ENCODE results near the gene FBXL17. TPM values are rescaled to one million over a fixed set of nuclear protein-coding genes. Genes with fewer than 3 reads are reported as not detected.

FBXL17 gene
- total RNA-seq, 1 donor from 2014 or later, result 49.4 TPM

DNA sequence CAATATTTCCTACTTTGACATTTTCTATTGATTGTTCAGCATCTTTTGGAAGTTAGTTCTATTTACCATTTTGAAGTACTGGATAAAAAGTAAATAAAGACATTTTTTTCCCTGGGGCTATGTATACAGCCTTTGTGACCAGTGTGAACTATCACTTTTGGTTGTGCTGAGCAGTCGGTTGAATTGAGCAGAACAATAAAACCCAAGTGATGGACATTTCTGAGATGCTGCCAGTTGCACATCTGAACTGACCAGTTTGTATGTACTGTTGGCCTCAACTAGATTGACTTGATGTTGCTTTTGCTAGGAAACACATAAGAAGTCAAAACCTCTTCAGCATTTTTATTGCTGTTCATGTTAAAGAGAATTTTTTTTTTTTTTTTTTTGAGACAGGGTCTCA lies 451.0 kb downstream of the FBXL17 start:
- intact Hi-C loops (cut with micrococcal nuclease), result no loop called here
- Histone ChIP-seq H3K9me3 (replicated peaks) (no peaks in the 10 kb centered on the region), H3K27ac (replicated peaks) (no peak overlapping the region), H3K4me3 (no peak overlapping the region), H3K4me1 (no peaks in the 10 kb centered on the region), H3K27me3 (ENCODE audit: low read depth) (no peaks in the 10 kb centered on the region), H3K36me3 (no peaks in the 10 kb centered on the region)
- TF ChIP-seq, protein P1, sequence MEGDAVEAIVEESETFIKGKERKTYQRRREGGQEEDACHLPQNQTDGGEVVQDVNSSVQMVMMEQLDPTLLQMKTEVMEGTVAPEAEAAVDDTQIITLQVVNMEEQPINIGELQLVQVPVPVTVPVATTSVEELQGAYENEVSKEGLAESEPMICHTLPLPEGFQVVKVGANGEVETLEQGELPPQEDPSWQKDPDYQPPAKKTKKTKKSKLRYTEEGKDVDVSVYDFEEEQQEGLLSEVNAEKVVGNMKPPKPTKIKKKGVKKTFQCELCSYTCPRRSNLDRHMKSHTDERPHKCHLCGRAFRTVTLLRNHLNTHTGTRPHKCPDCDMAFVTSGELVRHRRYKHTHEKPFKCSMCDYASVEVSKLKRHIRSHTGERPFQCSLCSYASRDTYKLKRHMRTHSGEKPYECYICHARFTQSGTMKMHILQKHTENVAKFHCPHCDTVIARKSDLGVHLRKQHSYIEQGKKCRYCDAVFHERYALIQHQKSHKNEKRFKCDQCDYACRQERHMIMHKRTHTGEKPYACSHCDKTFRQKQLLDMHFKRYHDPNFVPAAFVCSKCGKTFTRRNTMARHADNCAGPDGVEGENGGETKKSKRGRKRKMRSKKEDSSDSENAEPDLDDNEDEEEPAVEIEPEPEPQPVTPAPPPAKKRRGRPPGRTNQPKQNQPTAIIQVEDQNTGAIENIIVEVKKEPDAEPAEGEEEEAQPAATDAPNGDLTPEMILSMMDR (IDR thresholded peaks at IDR 0.05; ENCODE audit: borderline replicate concordance), result no peak
- DNase-seq, result no peak

DNA sequence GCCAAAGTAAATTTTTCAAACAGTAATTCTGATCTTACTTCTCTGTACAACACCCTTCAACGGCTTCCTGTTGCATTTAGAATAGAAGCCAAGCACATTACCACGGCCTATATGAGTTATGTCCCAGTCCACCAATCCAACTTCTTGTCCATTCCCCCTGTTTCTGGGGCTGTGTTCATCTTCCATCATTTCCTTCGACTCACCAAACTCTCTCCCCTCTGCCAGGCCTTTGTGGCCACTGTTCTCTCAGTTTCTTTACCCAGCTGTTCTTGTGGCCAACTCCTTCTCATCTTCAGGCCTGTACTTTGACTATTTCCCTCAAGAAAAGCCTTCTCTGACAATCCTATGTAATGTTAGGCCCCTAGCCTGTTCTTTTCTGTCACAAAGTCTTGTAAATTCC lies 451.8 kb downstream of the FBXL17 start:
- DNase-seq, result no peak
- TF ChIP-seq, protein P1 (IDR thresholded peaks at IDR 0.05; ENCODE audit: borderline replicate concordance), result no peak
- Histone ChIP-seq H3K4me1 (no peaks in the 10 kb centered on the region), H3K4me3 (no peak overlapping the region), H3K27ac (replicated peaks) (no peak overlapping the region), H3K36me3 (no peaks in the 10 kb centered on the region), H3K9me3 (replicated peaks) (no peaks in the 10 kb centered on the region), H3K27me3 (ENCODE audit: low read depth) (no peaks in the 10 kb centered on the region)
- intact Hi-C loops (cut with micrococcal nuclease), result no loop called here

DNA sequence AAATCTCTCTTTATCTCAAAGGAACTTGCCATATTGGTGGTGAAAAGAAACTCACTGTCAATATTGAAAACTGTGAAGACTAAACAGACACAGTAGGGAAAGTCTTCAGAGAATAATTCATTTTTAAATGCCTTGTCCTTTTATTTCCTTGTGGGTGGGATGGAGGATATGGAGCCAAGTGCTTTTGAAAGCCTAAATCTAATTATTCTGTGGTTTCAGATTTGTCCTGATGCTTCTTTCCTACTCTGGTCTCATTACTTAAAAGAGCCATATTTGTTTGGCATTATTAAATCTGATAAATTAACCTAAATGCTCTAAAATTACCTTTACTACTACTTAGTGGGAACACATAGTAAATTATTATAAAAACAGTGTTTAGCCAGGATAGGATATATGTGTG lies 452.8 kb downstream of the FBXL17 start:
- TF ChIP-seq, protein P1 (IDR thresholded peaks at IDR 0.05; ENCODE audit: borderline replicate concordance), result no peak
- Histone ChIP-seq H3K4me1 (no peaks in the 10 kb centered on the region), H3K36me3 (no peaks in the 10 kb centered on the region), H3K27me3 (ENCODE audit: low read depth) (no peaks in the 10 kb centered on the region), H3K9me3 (replicated peaks) (no peaks in the 10 kb centered on the region), H3K4me3 (no peak overlapping the region), H3K27ac (replicated peaks) (no peak overlapping the region)
- intact Hi-C loops (cut with micrococcal nuclease), result no loop called here
- no peak for DNase-seq

DNA sequence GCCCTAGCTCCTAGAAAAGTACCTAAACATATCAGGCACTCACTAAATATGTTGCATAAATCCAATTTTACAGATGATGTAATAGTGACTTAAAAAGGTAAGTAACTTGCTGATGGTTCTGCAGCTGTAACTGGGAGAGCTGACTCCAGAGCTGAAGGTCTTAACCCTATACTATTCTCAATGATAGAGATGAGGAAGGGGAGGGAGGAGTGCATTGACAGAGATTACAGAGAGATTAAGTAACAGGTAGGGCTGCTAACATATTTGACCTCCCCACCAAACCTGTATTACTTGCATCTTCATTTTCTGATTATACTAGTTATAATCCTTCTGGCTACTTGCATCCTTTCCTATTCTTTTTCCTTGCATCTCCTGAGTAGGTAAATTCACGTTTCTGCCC lies 455.8 kb downstream of the FBXL17 start:
- H3K9me3 ChIP-seq (replicated peaks), result no peaks in the 10 kb centered on the region
- intact Hi-C loops (cut with micrococcal nuclease), result no loop called here
- TF ChIP-seq, protein P1 (IDR thresholded peaks at IDR 0.05; ENCODE audit: borderline replicate concordance), result no peak
- H3K36me3 ChIP-seq, result no peaks in the 10 kb centered on the region
- no peaks in the 10 kb centered on the region for H3K27me3 ChIP-seq (ENCODE audit: low read depth)
- no peak overlapping the region for H3K4me3 ChIP-seq
- H3K4me1 ChIP-seq, result no peaks in the 10 kb centered on the region
- no peak overlapping the region for H3K27ac ChIP-seq (replicated peaks)
- DNase-seq, result no peak

DNA sequence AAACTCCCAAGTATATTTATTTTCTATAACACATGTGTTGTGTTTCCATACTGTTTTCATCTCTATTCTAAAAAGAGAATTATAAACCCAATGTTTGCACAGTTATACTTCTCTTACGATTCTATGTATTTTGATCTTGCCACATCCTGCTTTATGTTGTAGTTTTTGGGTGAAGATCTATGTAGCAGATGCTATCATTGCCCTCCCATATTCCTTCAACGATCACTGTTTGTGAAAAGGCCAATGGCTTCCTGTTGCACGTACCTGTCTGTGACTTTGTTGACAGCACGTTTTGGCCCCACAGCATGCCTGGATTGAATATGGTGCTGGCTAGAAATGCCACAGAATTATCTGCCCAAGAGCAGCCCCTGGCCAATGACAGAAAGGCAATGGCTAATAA lies 456.7 kb downstream of the FBXL17 start:
- Histone ChIP-seq H3K4me3 (no peak overlapping the region), H3K27me3 (ENCODE audit: low read depth) (no peaks in the 10 kb centered on the region), H3K4me1 (no peaks in the 10 kb centered on the region), H3K9me3 (replicated peaks) (no peaks in the 10 kb centered on the region), H3K27ac (replicated peaks) (no peak overlapping the region), H3K36me3 (no peaks in the 10 kb centered on the region)
- DNase-seq, result no peak
- intact Hi-C loops (cut with micrococcal nuclease), result no loop called here
- TF ChIP-seq, protein P1 (IDR thresholded peaks at IDR 0.05; ENCODE audit: borderline replicate concordance), result no peak

DNA sequence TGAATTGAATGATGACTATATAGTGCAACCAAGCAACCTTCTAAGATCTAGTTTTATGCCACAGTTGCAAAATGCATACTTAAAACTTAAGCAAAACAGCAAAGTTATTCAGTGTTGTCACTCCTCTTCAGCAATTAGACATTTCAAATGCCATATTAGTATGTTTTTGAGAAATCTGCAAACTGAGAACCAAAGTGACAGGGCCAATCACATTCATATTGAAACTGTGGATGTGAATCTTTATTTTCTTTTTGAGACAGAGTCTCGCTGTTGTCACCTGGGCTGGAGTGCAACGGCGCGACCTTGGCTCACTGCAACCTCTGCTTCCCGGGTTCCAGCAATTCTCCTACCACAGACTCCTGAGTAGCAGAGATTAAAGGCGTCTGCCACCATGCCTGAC lies 461.9 kb downstream of the FBXL17 start:
- no peak for DNase-seq
- H3K27ac ChIP-seq (replicated peaks), result no peak overlapping the region
- H3K27me3 ChIP-seq (ENCODE audit: low read depth), result no peaks in the 10 kb centered on the region
- TF ChIP-seq, protein P1 (IDR thresholded peaks at IDR 0.05; ENCODE audit: borderline replicate concordance), result no peak
- intact Hi-C loops (cut with micrococcal nuclease), result no loop called here
- H3K4me1 ChIP-seq, result no peaks in the 10 kb centered on the region
- H3K4me3 ChIP-seq, result no peak overlapping the region
- no peaks in the 10 kb centered on the region for H3K36me3 ChIP-seq
- H3K9me3 ChIP-seq (replicated peaks), result no peaks in the 10 kb centered on the region

Data from left ventricle myocardium inferior (tissue), 1 donor.